ENCODE data around the gene STIM1.

STIM1 gene

GRCh38 chr11:3830730-3831129, 24.7 kb upstream of the STIM1 start:
- no peak for DNase-seq (ENCODE audit: low read depth in 2 of 2)

GRCh38 chr11:3831378-3832239, 23.9 kb upstream of the STIM1 start:
- no peak for DNase-seq (ENCODE audit: low read depth in 2 of 2)

- DNase-seq (ENCODE audit: low read depth in 2 of 2), result no peak
These were observed 22.6 kb upstream of the STIM1 start for GRCh38 chr11:3832816-3833215.

GRCh38 chr11:3833449-3833848, 22.0 kb upstream of the STIM1 start:
- DNase-seq (ENCODE audit: low read depth in 2 of 2), result no peak

GRCh38 chr11:3834349-3834663, 21.2 kb upstream of the STIM1 start:
- DNase-seq (ENCODE audit: low read depth in 2 of 2), result no peak

GRCh38 chr11:3834664-3835461, 20.6 kb upstream of the STIM1 start:
- DNase-seq (ENCODE audit: low read depth in 2 of 2), result no peak

GRCh38 chr11:3835751-3836150, 19.7 kb upstream of the STIM1 start:
- no peak for DNase-seq (ENCODE audit: low read depth in 2 of 2)

- no peak for DNase-seq (ENCODE audit: low read depth in 2 of 2)
These were observed 18.6 kb upstream of the STIM1 start for GRCh38 chr11:3836903-3837302.

- DNase-seq (ENCODE audit: low read depth in 2 of 2), result no peak
These were observed 17.7 kb upstream of the STIM1 start for GRCh38 chr11:3837793-3838192.

- no peak for DNase-seq (ENCODE audit: low read depth in 2 of 2)
These were observed 17.0 kb upstream of the STIM1 start for GRCh38 chr11:3838504-3838903.

- DNase-seq (ENCODE audit: low read depth in 2 of 2), result peak in 1 of 2 donors; percentile 38
These were observed 15.2 kb upstream of the STIM1 start for GRCh38 chr11:3840004-3840869.

- DNase-seq (ENCODE audit: low read depth in 2 of 2), result peak; percentile 71 to 91
These were observed 14.5 kb upstream of the STIM1 start, which contains the start of gene RHOG for GRCh38 chr11:3840870-3841425. RHOG (minus strand) TSS chr11:3840959; CDS start chr11:3828138, 12,821 bp downstream.

GRCh38 chr11:3841426-3842350, 13.8 kb upstream of the STIM1 start:
- peak in 1 of 2 donors; percentile 92 for DNase-seq (ENCODE audit: low read depth in 2 of 2)

- DNase-seq (ENCODE audit: low read depth in 2 of 2), result no peak
These were observed 12.1 kb upstream of the STIM1 start for GRCh38 chr11:3843326-3843725.

GRCh38 chr11:3845246-3845645, 10.2 kb upstream of the STIM1 start:
- no peak for DNase-seq (ENCODE audit: low read depth in 2 of 2)

- no peak for DNase-seq (ENCODE audit: low read depth in 2 of 2)
These were observed 9.8 kb upstream of the STIM1 start for GRCh38 chr11:3845670-3846069.

GRCh38 chr11:3849297-3849874, 6.1 kb upstream of the STIM1 start:
- DNase-seq (ENCODE audit: low read depth in 2 of 2), result peak in 1 of 2 donors; percentile 62

- DNase-seq (ENCODE audit: low read depth in 2 of 2), result no peak
These were observed 2.0 kb upstream of the STIM1 start for GRCh38 chr11:3853545-3853842.

GRCh38 chr11:3853899-3854659, 1.4 kb upstream of the STIM1 start:
- peak; percentile 35 to 50 for DNase-seq (ENCODE audit: low read depth in 2 of 2)

- no peak for DNase-seq (ENCODE audit: low read depth in 2 of 2)
These were observed 846 bp upstream of the STIM1 start for GRCh38 chr11:3854660-3854976.
